HG03342 (cell line): ENCODE measurements around the gene ADM2.

Experiments used
- ATAC-seq: cut with Tn5 transposase; IDR thresholded peaks from one replicate; pipeline ENCODE4 v1.9.1; 2021; ENCODE audit warnings: mild to moderate bottlenecking, moderate library complexity; ENCODE audit not compliant: unreplicated experiment

Gene ADM2

GRCh38 chr22:50523806-50524675 is 42.7 kb downstream of the ADM2 start:
- no peak for ATAC-seq

- ATAC-seq, result no peak
Measured at GRCh38 chr22:50524676-50525103, 43.3 kb downstream of the ADM2 start.

GRCh38 chr22:50525104-50525857 is 43.9 kb downstream of the ADM2 start, which contains the start of gene SCO2:
SCO2 (minus strand) TSS chr22:50525598; CDS start chr22:50524411, 1,187 bp downstream.
- ATAC-seq, result peak; percentile 42

- no peak for ATAC-seq
Measured at GRCh38 chr22:50525858-50526107, 44.4 kb downstream of the ADM2 start.

- ATAC-seq, result peak; percentile 14
Measured at GRCh38 chr22:50526108-50526833, 44.9 kb downstream of the ADM2 start.

- ATAC-seq, result no peak
Measured at GRCh38 chr22:50526834-50527801, 45.8 kb downstream of the ADM2 start.

GRCh38 chr22:50527921-50528681 is 46.8 kb downstream of the ADM2 start:
- no peak for ATAC-seq

GRCh38 chr22:50528682-50529415 is 47.5 kb downstream of the ADM2 start:
- no peak for ATAC-seq

- no peak for ATAC-seq
Measured at GRCh38 chr22:50529416-50529896, 48.1 kb downstream of the ADM2 start.

GRCh38 chr22:50529897-50530579 is 48.7 kb downstream of the ADM2 start, which contains the start of gene TYMP:
TYMP (minus strand) TSS chr22:50530012; CDS start chr22:50529709, 303 bp downstream.
- peak; percentile 17 for ATAC-seq

GRCh38 chr22:50530580-50530876 is 49.2 kb downstream of the ADM2 start:
- no peak for ATAC-seq

- no peak for ATAC-seq
Measured at GRCh38 chr22:50530877-50531545, 49.7 kb downstream of the ADM2 start.

GRCh38 chr22:50531546-50531961 is 50.2 kb downstream of the ADM2 start:
- ATAC-seq, result no peak

GRCh38 chr22:50531962-50532674 is 50.8 kb downstream of the ADM2 start:
- ATAC-seq, result no peak

GRCh38 chr22:50532824-50533796 is 51.8 kb downstream of the ADM2 start:
- ATAC-seq, result no peak
